ENCODE results near the gene PLA2G15.

DNA sequence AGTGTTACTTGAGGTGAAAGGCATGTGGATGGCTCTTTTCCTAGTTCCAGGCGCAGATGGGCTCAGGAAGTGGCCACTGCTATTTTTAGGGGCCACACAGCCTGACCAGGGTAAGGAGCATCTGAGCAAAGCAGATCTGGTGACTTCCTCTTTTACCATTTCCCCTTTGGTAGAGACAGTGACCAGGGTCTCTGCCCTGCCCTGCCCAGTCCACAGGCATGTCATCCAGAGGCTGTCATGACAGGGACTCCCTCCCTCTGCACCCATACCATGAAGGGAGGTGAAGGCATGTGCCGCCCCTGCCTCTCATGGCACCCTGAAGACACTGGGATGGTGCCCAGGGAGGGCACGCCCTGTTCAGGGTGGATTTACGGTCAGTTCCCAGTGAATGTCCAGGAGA, 2.2 kb downstream of the PLA2G15 start:
- TF ChIP-seq, protein P1, sequence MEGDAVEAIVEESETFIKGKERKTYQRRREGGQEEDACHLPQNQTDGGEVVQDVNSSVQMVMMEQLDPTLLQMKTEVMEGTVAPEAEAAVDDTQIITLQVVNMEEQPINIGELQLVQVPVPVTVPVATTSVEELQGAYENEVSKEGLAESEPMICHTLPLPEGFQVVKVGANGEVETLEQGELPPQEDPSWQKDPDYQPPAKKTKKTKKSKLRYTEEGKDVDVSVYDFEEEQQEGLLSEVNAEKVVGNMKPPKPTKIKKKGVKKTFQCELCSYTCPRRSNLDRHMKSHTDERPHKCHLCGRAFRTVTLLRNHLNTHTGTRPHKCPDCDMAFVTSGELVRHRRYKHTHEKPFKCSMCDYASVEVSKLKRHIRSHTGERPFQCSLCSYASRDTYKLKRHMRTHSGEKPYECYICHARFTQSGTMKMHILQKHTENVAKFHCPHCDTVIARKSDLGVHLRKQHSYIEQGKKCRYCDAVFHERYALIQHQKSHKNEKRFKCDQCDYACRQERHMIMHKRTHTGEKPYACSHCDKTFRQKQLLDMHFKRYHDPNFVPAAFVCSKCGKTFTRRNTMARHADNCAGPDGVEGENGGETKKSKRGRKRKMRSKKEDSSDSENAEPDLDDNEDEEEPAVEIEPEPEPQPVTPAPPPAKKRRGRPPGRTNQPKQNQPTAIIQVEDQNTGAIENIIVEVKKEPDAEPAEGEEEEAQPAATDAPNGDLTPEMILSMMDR (IDR thresholded peaks at IDR 0.05; ENCODE audit: insufficient read depth, low read length, poor library complexity, severe bottlenecking), result no peak
- no peak for TF ChIP-seq EZH2phosphoT487 (conservative IDR thresholded peaks at IDR 0.05; ENCODE audit: low read length)
